ENCODE data around the gene GPLD1.

GRCh38 chr6:24405262-24405661 lies 84.1 kb downstream of the GPLD1 start:
- TF ChIP-seq CTCF (IDR thresholded peaks at IDR 0.05; ENCODE audit: low read depth, low read length, missing input control) (no peak), SP1 (IDR thresholded peaks at IDR 0.05) (no peak), RXRA (IDR thresholded peaks at IDR 0.05) (no peak), RAD21 (IDR thresholded peaks at IDR 0.05) (no peak), REST (IDR thresholded peaks at IDR 0.05) (no peak), YY1 (IDR thresholded peaks at IDR 0.05) (no peak), ATF3 (IDR thresholded peaks at IDR 0.05) (no peak)
